AML-193 (cell line): ENCODE results near the gene EAPP.
A peak's percentile ranks its signal among the peaks of the same experiment; 100 is the strongest.
"Not testable (repeated sequence)": the region's sequence is repeated elsewhere in the genome, so short reads cannot be mapped to it uniquely, and the experiment has no call there.

Experiments used
- DNase-seq, 2 experiments: peaks; one replicate each; lab custom pipeline; 2025; lab: John Stamatoyannopoulos, UW

The EAPP gene

DNA sequence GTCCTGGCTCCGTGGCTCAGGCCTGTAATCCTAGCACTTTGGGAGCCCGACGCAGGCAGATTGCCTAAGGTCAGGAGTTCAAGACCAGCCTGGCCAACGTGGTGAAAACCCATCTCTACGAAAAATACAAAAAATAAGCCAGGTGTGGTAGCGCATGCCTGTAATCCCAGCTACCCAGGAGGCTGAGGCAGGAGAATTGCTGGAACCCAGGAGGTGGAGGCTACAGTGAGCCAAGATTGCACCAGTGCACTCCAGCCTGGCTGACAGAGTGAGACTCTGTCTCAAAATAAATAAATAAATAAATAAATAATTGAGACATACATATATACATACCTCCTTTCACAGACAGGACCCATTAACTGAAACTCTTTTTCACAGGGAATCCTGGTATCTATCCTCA, 1.4 kb downstream of the EAPP start:
- DNase-seq: not testable (repeated sequence)

DNA sequence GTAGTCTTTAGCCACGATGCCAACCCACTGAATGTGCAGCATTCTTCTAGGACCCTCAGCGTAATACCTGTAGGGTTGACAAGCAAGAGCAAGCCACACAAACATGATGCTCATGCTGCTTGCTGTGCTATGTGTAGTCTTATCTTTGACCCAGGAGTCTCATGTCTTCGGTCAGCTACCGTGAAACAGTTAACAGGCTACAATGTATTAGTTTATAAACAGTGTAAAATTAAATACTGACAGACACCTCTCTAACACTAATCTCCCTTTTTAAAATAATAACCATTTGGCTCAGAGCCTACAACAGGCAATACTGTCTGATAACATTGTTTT, 1.9 kb downstream of the EAPP start:
- DNase-seq: no peak

DNA sequence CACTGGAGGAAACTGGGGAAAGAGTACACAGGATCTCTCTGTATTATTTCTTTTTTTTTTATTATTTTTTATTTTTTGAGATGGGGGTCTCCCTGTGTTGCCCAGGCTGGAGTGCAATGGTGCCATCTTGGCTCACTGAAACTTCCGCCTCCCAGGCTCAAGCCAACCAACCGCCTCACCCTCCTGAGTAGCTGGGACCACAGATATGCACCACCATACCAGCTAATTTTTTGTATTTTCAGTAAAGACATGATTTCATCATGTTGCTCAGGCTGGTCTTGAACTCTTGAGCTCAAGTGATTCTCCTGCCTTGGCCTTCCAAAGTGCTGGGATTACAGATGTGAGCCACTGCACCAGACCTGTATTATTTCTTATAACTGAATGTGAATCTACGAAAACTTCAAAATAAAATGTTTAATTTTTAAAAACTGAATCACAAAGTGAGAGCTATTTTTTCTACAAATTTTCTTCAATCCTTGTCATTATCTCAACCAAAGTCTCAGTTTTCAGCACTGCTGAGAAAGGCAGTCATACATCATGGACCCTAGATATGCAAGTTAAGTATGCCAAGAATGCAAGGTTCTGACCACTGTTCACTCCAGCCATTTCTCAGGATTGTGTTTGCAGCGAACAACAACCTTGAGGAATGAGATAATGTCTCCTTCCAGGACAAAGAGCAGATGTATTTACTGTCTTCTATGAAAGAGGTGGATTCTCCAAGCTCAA, 2.4 kb downstream of the EAPP start:
- DNase-seq: no peak

DNA sequence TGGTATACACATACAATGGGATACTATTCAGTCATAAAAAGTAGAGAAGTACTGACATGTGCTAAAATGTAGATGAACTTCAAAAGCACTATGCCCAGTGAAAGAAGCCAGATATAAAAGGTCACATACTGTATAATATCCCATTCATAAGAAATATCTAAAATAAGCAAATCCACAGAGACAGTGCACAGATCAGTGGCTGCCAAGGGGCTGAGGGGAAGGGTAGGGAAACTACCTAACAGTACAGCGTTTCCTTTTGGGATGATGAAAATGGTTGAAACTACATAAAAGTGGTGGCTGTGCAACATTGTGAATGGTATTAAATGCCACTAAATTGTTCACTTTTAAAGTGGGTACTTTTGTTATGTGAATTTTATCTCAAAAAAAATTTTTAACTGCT, 11.9 kb downstream of the EAPP start:
- no peak for DNase-seq

DNA sequence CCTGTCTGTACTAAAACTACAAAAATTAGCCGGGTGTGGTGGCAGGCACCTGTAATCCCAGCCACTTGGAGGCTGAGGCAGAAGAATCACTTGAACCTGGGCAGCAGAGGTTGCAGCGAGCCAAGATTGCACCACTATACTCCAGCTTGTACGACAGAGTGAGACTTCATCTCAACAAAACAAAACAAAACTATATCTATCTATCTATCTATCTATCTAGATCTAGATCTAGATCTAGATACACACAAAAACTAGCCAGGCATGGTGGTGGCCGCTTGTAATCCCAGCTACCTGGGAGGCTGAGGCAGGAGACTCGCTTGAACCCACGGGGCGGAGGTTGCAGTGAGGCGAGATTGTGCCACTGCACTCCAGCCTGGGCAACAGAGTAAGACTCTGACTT, 15.3 kb downstream of the EAPP start:
- not testable (repeated sequence) for DNase-seq

DNA sequence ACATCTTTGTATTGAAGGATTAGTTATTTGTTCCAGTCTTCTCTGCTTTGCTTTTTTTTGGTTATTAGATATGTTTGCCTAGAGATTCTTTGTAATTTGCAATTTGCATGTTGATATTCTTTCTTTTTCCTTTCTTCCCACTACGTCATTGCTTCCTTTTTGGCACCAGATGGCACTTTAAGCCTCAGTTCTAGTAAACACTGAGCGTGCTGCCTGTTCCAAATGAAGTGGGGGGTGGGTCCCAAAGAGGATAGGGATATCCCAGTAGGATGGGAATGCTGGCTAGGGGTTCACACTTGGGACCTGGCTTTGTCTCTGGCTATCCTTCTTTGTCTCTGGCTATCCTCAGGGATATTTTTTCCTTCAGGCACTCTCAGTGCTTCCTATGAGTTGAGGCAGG, 17.0 kb downstream of the EAPP start:
- DNase-seq: no peak

DNA sequence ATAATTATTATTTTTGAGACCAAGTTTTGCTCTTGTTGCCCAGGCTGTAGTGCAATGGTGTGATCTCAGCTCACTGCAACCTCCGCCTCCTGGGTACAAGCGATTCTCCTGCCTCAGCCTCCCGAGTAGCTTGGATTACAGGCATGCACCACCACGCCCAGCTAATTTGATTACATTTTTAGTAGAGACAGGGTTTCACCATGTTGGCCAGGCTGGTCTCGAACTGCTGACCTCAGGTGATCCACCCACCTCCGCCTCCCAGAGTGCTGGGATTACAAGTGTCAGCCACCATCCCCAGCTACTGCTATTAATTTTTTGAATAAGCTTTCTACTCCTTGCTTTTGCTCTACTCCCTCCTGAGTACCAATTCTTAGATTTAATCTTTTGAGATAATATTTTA, 18.4 kb downstream of the EAPP start:
- not testable (repeated sequence) for DNase-seq

DNA sequence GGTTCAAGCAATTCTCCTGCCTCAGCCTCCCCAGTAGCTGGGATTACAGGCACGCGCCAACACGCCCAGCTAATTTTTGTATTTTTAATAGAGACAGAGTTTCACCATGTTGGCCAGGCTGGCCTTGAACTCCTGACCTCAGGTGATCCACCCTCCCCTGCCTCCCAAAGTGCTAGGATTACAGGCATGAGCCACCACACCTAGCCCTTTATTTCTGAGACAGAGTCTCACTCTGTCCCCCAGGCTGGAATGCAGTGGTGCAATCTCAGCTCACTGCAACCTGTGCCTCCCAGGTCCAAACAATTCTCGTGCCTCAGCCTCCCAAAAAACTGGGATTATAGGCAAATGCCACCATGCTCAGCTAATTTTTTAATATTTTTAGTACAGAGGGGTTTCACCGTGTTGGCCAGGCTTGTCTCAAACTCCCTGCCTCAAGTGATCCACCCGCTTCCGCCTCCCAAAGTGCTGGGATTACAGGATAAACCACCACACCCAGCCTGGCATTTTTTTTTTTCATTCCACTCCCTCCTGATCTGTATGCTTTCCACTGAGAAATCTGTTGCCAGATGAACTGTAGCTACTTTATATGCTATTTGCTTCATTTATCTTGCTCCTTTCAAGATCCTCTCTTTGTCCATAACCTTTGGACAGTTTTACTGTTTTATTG, 19.1 kb downstream of the EAPP start:
- not testable (repeated sequence) for DNase-seq

DNA sequence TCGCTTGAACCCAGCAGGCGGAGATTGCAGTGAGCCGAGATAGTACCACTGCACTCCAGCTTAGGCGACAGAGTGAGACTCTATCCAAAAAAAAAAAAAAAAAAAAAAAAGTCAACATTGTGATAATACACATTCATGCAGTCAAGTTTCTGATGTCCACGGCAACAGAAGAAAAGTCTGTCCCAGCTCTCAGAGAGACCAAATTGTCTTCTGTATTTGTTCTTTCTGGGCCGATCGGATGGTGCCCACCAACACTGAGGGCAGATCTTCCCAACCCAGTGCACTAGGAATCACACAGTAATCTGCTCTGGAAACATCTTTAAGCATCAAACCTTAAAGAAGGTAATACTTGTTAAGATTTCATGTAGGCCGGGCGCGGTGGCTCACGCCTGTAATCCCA, 31.6 kb downstream of the EAPP start:
- DNase-seq: no peak

DNA sequence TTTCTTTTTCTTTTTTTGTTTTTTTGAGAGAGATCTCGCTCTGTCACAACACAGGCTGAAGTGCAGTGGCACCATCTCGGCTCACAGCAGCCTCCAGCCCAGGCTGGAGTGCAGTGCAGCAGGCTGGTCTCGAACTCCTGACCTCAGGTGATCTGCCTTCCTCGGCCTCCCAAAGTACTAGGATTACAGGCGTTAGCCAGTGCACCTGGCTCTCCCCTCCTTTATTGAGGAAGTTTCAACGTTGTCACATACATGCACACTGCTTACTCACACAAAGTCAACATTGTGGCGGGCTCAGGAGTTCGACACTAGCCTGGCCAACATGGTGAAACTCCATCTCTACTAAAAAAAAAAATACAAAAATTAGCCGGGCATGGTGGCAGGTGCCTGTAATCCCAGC, 32.0 kb downstream of the EAPP start:
- DNase-seq: no peak

DNA sequence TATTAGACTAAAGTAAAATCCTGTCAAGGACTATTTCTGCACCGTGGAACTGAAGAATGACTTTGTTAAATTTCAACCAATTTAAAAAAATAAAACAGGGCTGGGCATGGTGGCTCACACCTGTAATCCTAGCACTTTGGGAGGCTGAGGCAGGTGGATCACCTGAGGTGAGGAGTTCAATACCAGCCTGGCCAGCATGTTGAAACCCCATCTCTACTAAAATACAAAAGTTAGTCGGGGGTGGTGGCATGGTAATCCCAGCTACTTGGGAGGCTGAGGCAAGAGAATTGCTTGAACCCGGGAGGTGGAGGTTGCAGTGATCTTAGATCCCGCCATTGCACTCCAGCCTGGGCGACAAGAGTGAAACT, 34.4 kb downstream of the EAPP start:
- DNase-seq: not testable (repeated sequence)

DNA sequence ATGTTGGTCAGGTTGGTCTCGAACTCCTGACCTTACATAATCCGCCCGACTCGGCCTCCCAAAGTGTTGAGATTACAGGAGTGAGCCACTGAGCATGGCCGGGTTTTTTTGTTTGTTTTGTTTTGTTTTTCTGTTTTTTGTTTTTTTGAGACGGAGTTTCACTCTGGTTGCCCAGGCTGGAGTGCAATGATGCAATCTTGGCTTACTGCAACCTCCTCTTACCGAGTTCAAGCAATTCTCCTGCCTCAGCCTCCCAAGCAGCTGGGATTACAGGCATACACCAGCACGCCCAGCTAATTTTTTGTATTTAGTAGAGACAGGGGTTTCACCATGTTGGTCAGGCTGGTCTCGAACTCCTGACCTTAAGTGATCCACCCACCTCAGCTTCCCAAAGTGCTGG, 35.5 kb downstream of the EAPP start:
- not testable (repeated sequence) for DNase-seq

DNA sequence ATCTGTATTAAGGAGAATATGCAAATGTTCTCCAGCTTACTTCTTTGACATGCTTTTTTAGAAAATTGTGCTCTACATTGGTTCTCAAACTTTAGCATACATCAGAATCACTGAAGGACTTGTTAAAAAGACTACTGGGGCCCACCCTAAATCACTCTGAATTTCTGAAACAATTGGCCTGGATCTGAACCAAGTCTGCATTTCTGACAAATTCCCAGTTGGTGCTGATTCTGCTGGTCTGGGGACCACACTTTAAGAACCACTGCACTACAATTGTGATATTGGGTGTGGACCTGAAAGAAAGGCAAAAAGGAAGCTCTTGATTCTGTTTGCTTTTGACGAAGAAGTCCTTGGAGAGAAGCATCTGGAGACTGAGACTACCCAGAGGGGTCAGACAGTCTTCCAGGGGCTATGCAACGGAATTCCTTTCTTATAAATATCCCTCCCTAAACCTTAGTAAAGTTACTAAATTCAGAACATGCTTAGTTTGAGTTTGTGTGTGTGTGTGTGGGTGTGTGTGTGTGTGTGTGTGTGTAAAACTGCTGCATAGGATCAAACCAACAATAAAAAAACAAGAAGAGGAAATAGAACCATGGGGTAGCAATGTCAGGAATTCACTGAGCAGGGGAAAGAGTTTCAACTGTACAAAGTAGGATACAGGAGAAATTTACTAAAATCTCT, 36.8 kb downstream of the EAPP start:
- no peak for DNase-seq

DNA sequence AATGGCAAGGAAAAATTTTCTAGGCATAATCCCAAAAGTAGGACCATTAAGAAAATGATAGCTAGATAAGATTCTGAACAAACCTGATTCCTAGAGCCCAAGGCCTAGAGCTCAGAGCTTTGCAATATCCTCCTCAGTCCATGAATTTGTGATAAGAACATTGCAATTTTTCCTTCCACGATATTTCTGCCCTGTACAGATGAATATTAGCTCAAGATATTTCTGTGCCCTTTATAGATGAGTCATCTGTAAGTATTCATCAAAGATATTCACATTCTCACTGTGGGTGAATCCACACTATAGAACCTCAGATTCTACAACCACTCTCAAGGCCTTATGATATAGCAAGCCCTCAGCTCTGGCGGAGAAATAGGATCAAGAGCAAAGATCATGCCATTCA, 37.5 kb downstream of the EAPP start:
- no peak for DNase-seq

DNA sequence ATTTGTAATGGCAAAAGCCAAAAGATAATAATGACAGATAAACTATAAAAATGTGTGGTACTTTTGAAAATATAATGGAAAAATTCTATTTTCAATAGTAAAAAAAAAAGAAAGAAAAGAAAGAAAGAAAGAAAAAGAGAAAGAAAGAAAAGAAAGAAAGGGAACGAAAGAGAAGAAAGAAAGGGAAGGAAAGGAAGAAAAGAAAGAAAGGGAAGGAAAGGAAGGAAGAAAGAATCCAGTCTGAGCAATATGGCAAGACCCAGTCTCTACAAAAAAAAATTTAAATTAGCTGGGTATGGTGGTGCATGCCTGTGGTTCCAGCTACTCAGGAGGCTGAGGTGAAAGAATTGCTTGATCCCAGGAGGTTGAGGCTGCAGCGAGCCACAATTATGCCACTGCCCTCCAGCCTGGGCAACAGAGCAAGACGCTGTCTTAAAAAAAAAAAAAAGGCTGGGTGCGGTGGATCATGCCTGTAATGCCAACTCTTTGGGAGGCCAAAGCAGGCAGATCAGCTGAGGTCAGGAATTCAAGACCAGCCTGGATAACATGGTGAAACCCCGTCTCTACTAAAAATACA, 38.4 kb downstream of the EAPP start:
- no peak for DNase-seq

DNA sequence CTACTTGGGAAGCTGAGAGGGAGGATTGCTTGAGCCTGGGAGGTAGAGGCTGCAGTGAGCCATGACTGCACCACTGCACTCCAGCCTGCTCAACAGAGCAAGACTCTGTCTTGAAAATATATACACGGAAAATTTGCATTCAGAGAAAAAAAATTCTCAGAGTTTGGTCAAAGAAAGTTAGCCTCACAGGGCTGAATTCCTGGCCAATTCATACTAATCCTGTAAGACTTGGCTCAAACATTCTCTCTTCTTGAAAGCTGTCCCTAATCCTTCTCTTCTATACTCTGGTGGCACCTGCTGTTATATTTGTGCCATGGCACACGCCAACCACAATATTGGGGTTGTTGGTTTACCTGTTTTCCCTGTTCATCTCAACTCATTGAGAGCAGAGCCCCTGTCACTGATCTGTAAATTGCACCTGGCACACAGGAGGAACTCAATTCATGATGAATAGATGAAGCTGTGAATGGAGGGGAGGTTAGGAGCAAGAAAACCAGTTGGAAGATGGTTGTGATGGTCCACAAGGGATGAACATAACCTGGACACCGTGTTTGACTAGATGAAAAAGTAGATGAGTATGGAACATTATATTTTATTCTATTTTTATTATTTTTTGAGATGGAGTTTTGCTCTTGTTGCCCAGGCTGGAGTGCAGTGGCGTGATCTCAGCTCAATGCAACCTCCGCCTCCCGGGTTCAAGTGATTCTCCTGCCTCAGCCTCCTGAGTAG, 40.7 kb downstream of the EAPP start:
- DNase-seq: peak; percentile 11 to 34

DNA sequence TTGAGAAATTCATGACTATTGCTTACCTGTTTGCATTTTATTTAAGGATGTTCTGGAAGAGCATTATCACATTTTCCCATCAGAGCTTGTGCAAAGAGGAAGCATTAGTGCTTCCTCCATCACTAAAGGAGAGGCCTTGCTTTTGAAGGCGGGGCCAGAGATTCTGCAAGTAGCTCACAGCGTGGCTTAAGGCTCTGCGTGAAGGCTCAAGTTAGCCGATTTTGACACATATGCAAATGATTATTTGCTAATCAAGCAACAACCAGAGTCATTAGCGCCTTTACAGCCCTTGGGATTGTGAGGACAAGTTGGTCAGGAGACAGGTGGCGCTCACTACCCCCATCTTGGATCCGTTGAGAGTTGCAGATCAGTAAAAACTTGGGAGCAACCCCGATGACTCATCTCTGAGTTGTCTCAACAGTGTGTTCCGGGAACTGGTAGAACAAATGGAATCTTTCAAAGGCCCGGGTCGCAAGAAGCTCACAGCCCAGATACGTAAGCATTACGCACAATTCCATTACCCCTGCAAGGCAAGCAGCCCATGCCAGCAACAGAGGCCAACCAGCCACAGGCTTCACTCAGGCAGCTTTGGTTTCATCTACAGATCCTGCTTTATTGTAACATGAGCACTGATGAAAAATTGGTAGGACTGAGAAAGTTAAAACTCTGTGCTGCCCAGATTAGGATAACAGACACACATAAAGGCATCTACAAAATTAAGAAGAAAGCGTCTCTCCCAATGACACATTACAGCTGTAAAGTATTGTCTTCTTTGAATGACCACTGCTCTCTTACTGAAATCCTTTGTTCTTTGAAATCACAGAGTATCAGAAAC, 42.6 kb downstream of the EAPP start:
- no peak for DNase-seq

DNA sequence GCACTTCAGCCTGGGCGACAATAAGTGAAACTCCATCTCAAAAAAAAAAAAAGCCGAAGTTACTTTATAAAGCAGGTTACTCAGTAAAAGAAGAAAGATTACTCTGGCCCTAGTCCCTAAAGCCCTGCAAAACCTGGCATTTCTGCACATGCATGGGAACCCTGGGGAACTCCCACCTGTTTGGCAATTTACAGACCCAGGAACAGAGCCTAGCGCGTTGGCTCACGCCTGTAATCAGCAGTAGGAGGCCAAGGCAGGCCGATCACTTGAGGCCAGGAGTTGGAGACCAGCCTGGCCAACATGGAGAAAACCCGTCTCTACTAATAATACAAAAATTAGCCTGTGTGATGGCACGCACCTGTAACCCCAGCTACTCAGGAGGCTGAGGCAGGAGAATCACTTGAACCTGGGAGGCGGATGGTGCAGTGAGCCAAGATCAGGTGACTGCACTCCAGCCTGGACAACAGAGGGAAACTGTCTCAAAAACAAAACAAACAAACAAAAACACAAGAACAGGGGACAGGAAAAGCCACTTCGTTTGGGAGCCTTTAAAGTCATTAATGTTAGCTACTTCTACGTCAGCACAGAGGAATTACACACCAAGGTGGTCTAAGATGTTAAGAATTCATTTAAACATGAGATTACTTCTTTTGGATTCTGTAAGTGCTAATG, 43.4 kb downstream of the EAPP start:
- no peak for DNase-seq

DNA sequence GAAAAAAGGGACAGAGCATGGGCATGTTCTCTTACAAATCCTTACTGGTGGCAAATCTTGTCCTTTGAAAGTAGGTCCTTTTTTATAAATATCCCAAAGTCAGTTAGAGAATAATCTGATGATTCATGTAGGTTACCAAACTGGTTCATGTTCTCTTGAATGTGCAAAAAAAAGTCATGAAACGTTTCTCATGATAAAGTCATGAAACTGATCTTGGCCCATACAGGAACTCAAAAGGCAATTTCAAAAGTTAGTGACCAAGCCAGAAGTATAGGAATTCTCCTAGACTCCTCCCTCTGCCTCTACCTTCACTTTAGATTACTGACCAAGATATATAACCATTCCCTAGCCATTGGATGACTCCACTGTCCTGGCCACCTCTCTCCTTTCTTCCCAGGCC, 50.2 kb downstream of the EAPP start:
- DNase-seq: no peak

DNA sequence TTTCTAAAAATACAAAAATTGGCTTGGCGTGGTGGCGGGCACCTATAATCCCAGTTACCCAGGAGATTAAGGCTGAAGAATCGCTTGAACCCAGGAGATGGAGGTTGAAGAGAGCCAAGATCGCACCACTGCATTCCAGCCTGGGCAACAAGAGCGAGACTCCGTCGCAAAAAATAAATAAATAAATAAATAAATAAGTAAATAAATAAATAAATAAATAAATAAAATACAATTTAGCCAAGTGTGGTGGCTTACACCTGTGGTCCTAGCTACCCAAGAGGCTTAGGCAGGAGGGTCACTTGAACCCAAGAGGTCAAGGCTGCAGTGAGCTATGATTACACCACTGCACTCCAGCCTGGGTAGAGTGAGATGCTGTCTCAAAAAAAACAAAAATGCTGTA, 51.0 kb downstream of the EAPP start:
- no peak for DNase-seq

DNA sequence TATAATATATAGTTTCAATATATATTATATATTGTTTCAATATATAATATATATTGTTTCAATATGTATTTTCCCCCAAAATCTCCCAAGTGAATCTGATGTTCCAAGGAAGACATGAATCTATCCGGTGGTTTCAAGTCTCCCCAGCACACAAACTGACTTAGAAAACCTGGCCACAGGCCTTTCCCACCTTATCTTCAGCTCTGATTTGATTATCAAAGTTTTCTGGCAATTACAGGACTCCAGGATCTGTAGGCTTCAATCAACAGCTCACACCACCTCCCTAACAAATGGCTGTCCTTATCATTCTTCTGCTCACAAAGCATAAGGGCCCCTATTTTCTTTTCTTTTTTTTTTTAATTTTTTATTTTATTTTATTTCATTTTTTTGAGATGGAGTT, 54.8 kb downstream of the EAPP start:
- no peak for DNase-seq
